ENCODE data around the gene ARHGAP30. TPM values are rescaled to one million over a fixed set of nuclear protein-coding genes. Genes with fewer than 3 reads are reported as not detected.

ARHGAP30 gene
- total and polyA plus RNA-seq, 2 of the 8 experiments (the other 6 are each of a cell fraction or from before 2014, with no cell fraction given) = 0.27 to 0.39 TPM

GRCh38 chr1:161020509-161021164 is 49.1 kb downstream of the ARHGAP30 start, which contains the start of gene F11R:
F11R (minus strand) TSS chr1:161021152; CDS start chr1:161021073, 79 bp downstream.
- no peaks in the 10 kb centered on the region for H3K9me3 ChIP-seq (ENCODE audit: insufficient read depth in 2 of 2, low read depth in 1 of 2, low read length in 1 of 2)
- CTCF ChIA-PET (ENCODE audit: partially characterized antibody) = interaction anchor here (0.6 to 3.5 kb wide), 18 partner anchors 10 to 208 kb away, joined by 3 to 26 read pairs (median 4); partner anchors contain the start of genes KLHDC9 and USF1
- TF ChIP-seq JUND (IDR thresholded peaks at IDR 0.05; ENCODE audit: low read length) = no peak
- TF ChIP-seq SIN3A (conservative IDR thresholded peaks at IDR 0.05 in 1 of 2, IDR thresholded peaks at IDR 0.05 in 1 of 2; ENCODE audit: low read depth in 1 of 2, low read length in 2 of 2) = peak; percentile 68 to 77; a peak in 2 of 4 replicates
- peak; percentile 68; the same call in 1 of the 2 replicates for TF ChIP-seq PHF8 (conservative IDR thresholded peaks at IDR 0.05; ENCODE audit: low read depth, low read length)
- peak; percentile 63 for TF ChIP-seq ASH2L (IDR thresholded peaks at IDR 0.05; ENCODE audit: low read length)
- TF ChIP-seq CTCF (IDR thresholded peaks at IDR 0.05; ENCODE audit: control extremely low read depth in 1 of 3, insufficient read depth in 1 of 3, low read depth in 1 of 3, low read length in 3 of 3) = peak in 2 of 3 experiments; percentile 28 to 45; a peak in 2 of 4 replicates
- TF ChIP-seq SIX5 (IDR thresholded peaks at IDR 0.05; ENCODE audit: low read depth, low read length) = no peak
- 0 out of 2 replicates have a peak, but pooled peaks have one; percentile 3 for TF ChIP-seq TBP (IDR thresholded peaks at IDR 0.05; ENCODE audit: low read depth, low read length)
- no peak; the same call in none of the 2 replicates for TF ChIP-seq BACH1 (IDR thresholded peaks at IDR 0.05; ENCODE audit: low read length)
- TF ChIP-seq POLR2A (IDR thresholded peaks at IDR 0.05; ENCODE audit: control extremely low read depth in 1 of 2, low read depth in 2 of 2, low read length in 2 of 2) = peak; percentile 58 to 95

More at GRCh38 chr1:161020509-161021164, 49.1 kb downstream of the ARHGAP30 start, which contains the start of gene F11R:
- Histone ChIP-seq H4K91ac (replicated peaks; ENCODE audit: insufficient read length, low read length) (peak within 1 kb of the TSS; percentile 93), H3K4ac (replicated peaks; ENCODE audit: insufficient read length, low read depth, low read length) (peak within 1 kb of the TSS; percentile 55), H3K36me3 (ENCODE audit: control insufficient read depth in 2 of 4, insufficient read depth in 4 of 4, low read length in 3 of 4) (no peaks in the 10 kb centered on the region; a peak in 1 of 8 replicates), H3K14ac (ENCODE audit: insufficient read length) (no peak within 1 kb of the TSS), H3K27ac (ENCODE audit: low read depth, low read length) (peak within 1 kb of the TSS; percentile 93), H2AFZ (ENCODE audit: low read length) (no peak within 1 kb of the TSS), H2BK120ac (replicated peaks; ENCODE audit: low read depth, low read length) (peak within 1 kb of the TSS; percentile 69), H4K20me1 (replicated peaks in 1 of 2; ENCODE audit: control insufficient read depth in 1 of 2, insufficient read depth in 2 of 2, low read length in 2 of 2) (peaks cover 6 to 13% of the 10 kb centered on the region in 2 experiments), H2AK5ac (ENCODE audit: low read depth, low read length) (peak within 1 kb of the TSS; percentile 17; the same call in 1 of the 2 replicates), H3K23me2 (ENCODE audit: low read depth, low read length) (peaks cover 11% of the 10 kb centered on the region), H2BK5ac (ENCODE audit: low read depth, low read length) (peak within 1 kb of the TSS; percentile 98), H3K9ac (replicated peaks in 1 of 4; ENCODE audit: extremely low read depth in 1 of 4, low read depth in 3 of 4, low read length in 3 of 4) (peak within 1 kb of the TSS; percentile 80 to 95 (median 93)), H3K4me3 (ENCODE audit: extremely low read depth in 1 of 4, insufficient read depth in 2 of 4, low read depth in 3 of 4, low read length in 4 of 4) (peak within 1 kb of the TSS; percentile 79 to 97 (median 95)), H3K27me3 (replicated peaks in 1 of 4; ENCODE audit: control insufficient read depth in 3 of 4, extremely low read depth in 1 of 4, insufficient read depth in 3 of 4, low read length in 3 of 4) (no peaks in the 10 kb centered on the region), H3K79me2 (ENCODE audit: control insufficient read depth in 1 of 2, insufficient read depth in 2 of 2, low read length in 2 of 2) (peaks cover 22 to 50% of the 10 kb centered on the region in 2 experiments), H3K56ac (replicated peaks; ENCODE audit: insufficient read length, low read depth, low read length) (peak within 1 kb of the TSS; percentile 80), H3K4me2 (ENCODE audit: insufficient read depth in 1 of 2, low read depth in 2 of 2, low read length in 2 of 2) (peak within 1 kb of the TSS; percentile 80 to 92), H2BK15ac (ENCODE audit: low read length) (peak within 1 kb of the TSS; percentile 84; the same call in 1 of the 2 replicates), H3K18ac (ENCODE audit: extremely low read depth, low read length) (peak within 1 kb of the TSS; percentile 92; the same call in 1 of the 2 replicates), H4K5ac (ENCODE audit: insufficient read length, low read depth, low read length) (peak within 1 kb of the TSS; percentile 79), H2BK20ac (ENCODE audit: low read length) (0 out of 2 replicates have a peak within 1 kb of the TSS, but pooled peaks have one; percentile 6), H3K4me1 (replicated peaks in 1 of 4; ENCODE audit: control insufficient read depth in 3 of 4, insufficient read depth in 4 of 4, low read length in 3 of 4) (peaks cover 7 to 17% (median 13%) of the 10 kb centered on the region in 4 experiments), H3K23ac (ENCODE audit: insufficient read length) (no peak within 1 kb of the TSS), H3K79me1 (ENCODE audit: low read depth, low read length) (peaks cover 10% of the 10 kb centered on the region), H2BK12ac (ENCODE audit: low read depth, low read length) (peak within 1 kb of the TSS; percentile 98; the same call in 1 of the 2 replicates), H4K8ac (ENCODE audit: extremely low read depth, insufficient read depth, low read length) (peak within 1 kb of the TSS; percentile 99)
- POLR2A ChIA-PET (ENCODE audit: partially characterized antibody) = interaction anchor here (0.7 to 3.9 kb wide), 26 partner anchors 9 to 374 kb away, joined by 3 to 50 read pairs (median 6); partner anchors contain the start of genes B4GALT3, DEDD, KLHDC9 and SLAMF1
- WGBS, 2 experiments (ENCODE audit: extremely low coverage in 1 of 2, insufficient coverage in 1 of 2, insufficient read length in 1 of 2, insufficient replicate concordance in 2 of 2, low coverage in 1 of 2, low lambda C conversion rate in 2 of 2, missing lambda C conversion rate in 1 of 2) = 1% methylated on average over 31 of the region's 36 CpGs; no CpG with 5 or more reads in 1 of the 2 experiments
- DNase-seq (ENCODE audit: low read depth in 1 of 2, low spot score in 2 of 2) (peak in 1 of 2 experiments; percentile 79), FAIRE-seq (no peak)

Measured in H1 (cell line).